Mucosa of stomach (tissue), 1 donor: ENCODE results near the gene MAGI3.

Source experiments
- H3K27me3 ChIP-seq: one replicate; pipeline ENCODE4 v1.7.0; 2013; ENCODE audit warnings: mild to moderate bottlenecking, low read length; ENCODE audit not compliant: control insufficient read depth, insufficient read depth
- H3K36me3 ChIP-seq: one replicate; pipeline ENCODE4 v1.7.0; 2013; ENCODE audit warnings: low read length; ENCODE audit not compliant: control insufficient read depth, insufficient read depth
- H3K4me1 ChIP-seq: one replicate; pipeline ENCODE4 v1.7.0; 2013; ENCODE audit warnings: mild to moderate bottlenecking, low read length; ENCODE audit not compliant: control insufficient read depth, insufficient read depth
- H3K4me3 ChIP-seq: one replicate; pipeline ENCODE4 v1.7.0; 2013; ENCODE audit warnings: low read length
- H3K9ac ChIP-seq: one replicate; pipeline ENCODE4 v1.7.0; 2013; ENCODE audit warnings: mild to moderate bottlenecking, low read length, moderate library complexity
- H3K9me3 ChIP-seq: one replicate; pipeline ENCODE4 v1.7.0; 2013; ENCODE audit warnings: mild to moderate bottlenecking, low read length, moderate library complexity; ENCODE audit not compliant: control insufficient read depth
- donor health status: Pancreatic carcinoma.

The MAGI3 gene

DNA sequence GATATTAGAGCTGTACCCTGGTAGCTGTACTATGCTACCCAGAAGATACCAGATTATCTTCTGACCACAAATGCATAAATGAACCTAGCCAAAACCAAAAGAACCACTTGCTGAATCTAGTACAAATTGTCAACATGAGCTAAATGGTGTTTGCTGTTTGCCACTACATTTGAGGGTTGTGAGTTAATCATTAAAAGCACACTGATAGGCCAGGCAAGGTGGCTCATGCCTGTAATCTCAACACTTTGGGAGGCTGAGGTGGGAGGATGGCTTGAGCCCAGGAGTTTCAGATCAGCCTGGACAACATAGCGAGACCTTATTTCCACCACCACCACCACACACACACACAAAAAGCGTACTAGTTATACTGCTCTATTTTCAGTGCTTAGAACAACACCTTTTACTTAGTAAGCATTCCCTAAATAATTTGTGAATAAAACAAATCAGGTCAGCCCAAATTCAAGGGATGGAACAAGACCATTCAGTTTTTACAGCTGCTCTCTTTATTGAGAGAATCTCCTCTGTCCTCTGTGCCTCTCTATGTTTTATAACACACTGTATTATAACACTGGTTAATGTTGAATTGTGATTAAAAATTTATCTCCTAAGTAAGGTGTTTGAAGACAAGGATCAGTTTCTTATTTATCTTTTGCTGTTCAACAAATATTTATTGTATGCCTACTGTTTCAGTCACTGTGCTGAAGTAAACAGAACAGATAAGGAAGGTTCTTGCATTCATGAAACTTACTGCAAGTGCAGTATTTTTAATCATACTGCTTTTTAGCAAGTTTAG is 44.0 kb downstream of the MAGI3 start:
- H3K27me3 ChIP-seq = no peaks in the 10 kb centered on the region
- H3K4me1 ChIP-seq = peaks cover 30% of the 10 kb centered on the region

DNA sequence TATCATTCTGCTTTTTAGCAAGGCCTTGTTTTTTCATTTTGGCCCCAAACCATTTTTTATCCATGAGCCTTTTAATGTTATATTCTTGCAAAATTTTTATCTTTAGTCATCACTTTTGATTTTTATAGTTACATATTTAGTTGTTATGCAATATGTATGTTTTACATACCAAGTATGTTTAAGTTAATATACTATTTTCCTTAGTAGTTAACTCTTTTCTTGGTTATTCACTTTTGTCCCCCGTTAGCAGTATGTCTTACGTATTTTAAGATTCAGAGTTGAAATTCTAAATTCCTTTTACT is 44.5 kb downstream of the MAGI3 start:
- Histone ChIP-seq H3K9ac (no peak overlapping the region), H3K4me1 (peaks cover 28% of the 10 kb centered on the region), H3K36me3 (no peaks in the 10 kb centered on the region), H3K9me3 (no peaks in the 10 kb centered on the region), H3K4me3 (no peak overlapping the region), H3K27me3 (no peaks in the 10 kb centered on the region)

More for the DNA sequence above, 44.0 kb downstream of the MAGI3 start:
- H3K9me3 ChIP-seq = no peaks in the 10 kb centered on the region
- H3K9ac ChIP-seq = no peak overlapping the region
- no peak overlapping the region for H3K4me3 ChIP-seq
- H3K36me3 ChIP-seq = no peaks in the 10 kb centered on the region

DNA sequence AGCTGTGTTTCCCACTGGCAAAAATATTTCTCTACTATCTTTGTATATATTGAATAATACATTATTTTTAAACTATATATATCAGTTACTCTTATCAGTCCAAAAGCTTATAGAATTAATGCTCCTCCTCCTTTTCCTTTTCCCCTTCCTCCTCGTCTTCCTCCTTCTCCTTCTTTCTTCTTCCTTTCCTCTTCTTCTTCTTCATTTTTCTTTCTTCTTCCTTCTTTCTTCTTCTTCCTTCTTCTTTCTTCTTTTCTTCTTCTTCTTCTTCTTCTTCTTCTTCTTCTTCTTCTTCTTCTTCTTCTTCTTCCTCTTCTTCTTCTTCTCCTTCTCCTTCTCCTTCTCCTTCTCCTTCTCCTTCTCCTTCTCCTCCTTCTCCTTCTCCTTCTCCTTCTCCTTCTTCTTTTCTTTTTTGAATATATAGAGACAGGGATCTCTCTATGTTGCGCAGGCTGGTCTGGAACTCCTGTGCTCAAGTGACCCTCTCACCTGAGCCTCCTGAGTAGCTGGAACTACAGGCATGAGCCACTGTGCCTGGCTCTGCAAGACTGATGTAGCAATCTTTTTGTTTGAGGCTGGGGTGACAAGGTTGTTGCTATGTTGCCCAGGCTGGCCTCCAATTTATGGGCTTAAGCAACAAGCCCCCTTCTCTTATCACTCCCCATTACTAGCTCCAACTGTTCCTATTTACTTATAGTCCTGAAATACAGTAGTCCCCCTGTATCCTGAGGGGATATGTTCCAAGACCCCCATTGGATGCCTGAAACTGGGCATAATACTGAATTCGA is 47.4 kb downstream of the MAGI3 start:
- no peaks in the 10 kb centered on the region for H3K36me3 ChIP-seq
- peaks cover 17% of the 10 kb centered on the region for H3K4me1 ChIP-seq
- H3K4me3 ChIP-seq = no peak overlapping the region
- no peaks in the 10 kb centered on the region for H3K9me3 ChIP-seq
- no peak overlapping the region for H3K9ac ChIP-seq
- H3K27me3 ChIP-seq = no peaks in the 10 kb centered on the region

DNA sequence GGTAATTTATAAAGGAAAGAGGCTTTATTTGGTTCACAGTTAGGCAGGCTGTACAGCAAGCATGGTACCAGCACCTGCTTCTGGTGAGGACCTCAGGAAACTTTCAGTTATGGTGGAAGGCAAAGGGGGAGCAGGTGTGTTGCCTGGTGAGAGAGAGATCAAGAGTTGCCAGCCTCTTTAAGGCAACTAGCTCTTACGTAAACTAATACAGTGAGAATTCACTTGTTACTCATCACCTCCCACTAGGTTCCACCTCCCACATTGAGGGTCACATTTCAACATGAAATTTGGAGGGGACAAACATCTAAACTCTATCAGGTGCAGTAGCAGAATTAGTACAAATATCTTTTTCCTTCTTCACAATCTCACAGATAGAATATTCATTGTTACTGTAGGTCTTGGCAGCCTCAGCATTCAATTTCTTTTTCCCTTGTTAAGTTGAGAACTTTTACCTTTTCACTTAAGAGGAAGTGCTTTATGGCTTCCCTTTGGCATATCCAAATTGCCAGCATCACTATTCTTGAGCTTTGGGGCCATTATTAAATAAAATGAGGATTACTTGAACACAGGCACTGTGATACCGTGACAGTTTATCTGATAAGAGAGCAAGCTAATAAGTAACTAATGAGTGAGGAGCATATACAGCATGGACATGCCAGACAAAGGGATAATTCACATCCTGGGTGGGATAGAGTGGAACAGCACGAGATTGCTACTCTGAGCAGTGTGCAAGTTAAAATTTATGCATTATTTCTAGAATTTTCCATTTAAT is 48.4 kb downstream of the MAGI3 start:
- no peak overlapping the region for H3K4me3 ChIP-seq
- no peak overlapping the region for H3K9ac ChIP-seq
- H3K36me3 ChIP-seq = no peaks in the 10 kb centered on the region
- H3K27me3 ChIP-seq = no peaks in the 10 kb centered on the region
- H3K9me3 ChIP-seq = no peaks in the 10 kb centered on the region
- peaks cover 12% of the 10 kb centered on the region for H3K4me1 ChIP-seq

DNA sequence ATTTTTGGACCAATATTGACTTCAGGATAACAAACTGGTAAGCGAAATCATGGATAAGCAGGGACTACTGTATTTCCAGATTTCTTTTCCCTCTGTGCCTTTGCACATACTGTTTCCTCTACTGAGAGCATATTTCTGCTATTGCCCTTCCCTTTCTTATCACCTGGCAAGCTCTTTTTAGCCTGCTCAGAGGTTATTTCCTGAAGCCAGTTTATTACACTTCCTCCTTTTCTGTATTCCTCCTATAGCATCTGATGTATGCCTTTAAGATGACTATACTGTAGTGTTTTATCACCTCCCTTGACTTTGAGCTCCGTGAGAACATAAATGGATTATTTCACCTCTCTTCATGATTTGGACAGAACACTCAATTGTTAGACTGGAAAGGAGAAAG is 49.0 kb downstream of the MAGI3 start:
- Histone ChIP-seq H3K9ac (no peak overlapping the region), H3K9me3 (no peaks in the 10 kb centered on the region), H3K36me3 (no peaks in the 10 kb centered on the region), H3K27me3 (no peaks in the 10 kb centered on the region), H3K4me1 (peaks cover 12% of the 10 kb centered on the region), H3K4me3 (no peak overlapping the region)

DNA sequence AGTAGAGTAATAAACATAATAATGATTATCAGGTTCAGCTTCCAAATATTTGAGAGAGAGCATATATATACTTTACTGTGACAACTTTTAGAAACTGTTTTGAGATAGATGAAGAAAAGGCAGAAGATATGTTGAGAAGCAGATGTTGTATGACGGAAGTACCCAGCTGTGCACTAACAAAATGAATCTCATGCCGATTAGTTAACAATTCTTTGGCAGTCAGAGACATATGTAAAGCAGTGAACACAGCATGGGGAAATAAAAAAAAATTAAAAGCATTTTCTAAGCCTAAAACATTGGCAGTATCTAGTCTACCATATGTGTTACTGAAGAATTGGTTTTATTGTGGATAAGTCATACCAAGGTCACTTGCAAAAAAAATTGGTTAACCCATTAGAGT is 51.8 kb downstream of the MAGI3 start:
- H3K4me1 ChIP-seq = peaks cover 12% of the 10 kb centered on the region
- no peak overlapping the region for H3K9ac ChIP-seq
- H3K36me3 ChIP-seq = no peaks in the 10 kb centered on the region
- H3K4me3 ChIP-seq = no peak overlapping the region
- no peaks in the 10 kb centered on the region for H3K9me3 ChIP-seq
- no peaks in the 10 kb centered on the region for H3K27me3 ChIP-seq

DNA sequence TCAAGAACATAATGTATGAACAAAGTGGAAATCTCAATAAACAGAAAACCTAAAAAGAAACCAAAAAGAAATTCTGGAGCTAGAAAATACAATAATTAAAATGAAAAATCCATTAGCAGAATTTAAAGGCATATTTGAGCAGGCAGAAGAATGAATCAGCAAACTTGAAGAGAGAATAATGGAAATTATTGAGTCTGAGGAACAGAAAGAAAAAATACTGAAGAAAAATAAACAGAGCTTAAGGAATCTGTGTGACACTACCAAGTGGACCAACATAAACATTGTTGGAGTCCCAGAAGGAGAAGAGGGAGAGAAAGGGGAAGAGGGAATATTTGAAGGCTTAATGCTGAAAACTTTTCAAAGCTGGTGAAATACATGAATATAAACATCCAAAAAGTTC is 54.5 kb downstream of the MAGI3 start:
- no peaks in the 10 kb centered on the region for H3K9me3 ChIP-seq
- no peaks in the 10 kb centered on the region for H3K4me1 ChIP-seq
- no peaks in the 10 kb centered on the region for H3K36me3 ChIP-seq
- H3K27me3 ChIP-seq = no peaks in the 10 kb centered on the region
- H3K9ac ChIP-seq = no peak overlapping the region
- no peak overlapping the region for H3K4me3 ChIP-seq

DNA sequence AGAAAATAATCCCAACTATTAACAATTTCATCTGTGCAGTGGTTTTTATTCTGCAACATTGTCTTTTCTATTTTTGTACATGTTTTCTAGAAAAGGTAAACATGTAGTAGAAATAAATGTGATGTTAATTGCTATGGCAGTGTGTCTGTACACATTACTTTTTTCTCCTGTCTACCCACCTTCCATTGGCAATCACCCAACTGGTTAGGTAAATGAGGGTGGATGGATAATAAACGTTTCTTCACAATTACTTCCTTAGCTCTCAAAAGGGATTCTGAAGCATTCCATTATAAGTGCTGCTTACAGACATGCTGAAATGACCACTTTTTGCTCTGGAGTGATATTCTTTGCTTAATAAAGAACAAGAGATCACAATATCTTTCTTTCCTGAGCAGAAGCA is 61.4 kb downstream of the MAGI3 start:
- peaks cover 18% of the 10 kb centered on the region for H3K4me1 ChIP-seq
- no peak overlapping the region for H3K9ac ChIP-seq
- no peaks in the 10 kb centered on the region for H3K36me3 ChIP-seq
- H3K27me3 ChIP-seq = no peaks in the 10 kb centered on the region
- H3K9me3 ChIP-seq = no peaks in the 10 kb centered on the region
- H3K4me3 ChIP-seq = no peak overlapping the region

DNA sequence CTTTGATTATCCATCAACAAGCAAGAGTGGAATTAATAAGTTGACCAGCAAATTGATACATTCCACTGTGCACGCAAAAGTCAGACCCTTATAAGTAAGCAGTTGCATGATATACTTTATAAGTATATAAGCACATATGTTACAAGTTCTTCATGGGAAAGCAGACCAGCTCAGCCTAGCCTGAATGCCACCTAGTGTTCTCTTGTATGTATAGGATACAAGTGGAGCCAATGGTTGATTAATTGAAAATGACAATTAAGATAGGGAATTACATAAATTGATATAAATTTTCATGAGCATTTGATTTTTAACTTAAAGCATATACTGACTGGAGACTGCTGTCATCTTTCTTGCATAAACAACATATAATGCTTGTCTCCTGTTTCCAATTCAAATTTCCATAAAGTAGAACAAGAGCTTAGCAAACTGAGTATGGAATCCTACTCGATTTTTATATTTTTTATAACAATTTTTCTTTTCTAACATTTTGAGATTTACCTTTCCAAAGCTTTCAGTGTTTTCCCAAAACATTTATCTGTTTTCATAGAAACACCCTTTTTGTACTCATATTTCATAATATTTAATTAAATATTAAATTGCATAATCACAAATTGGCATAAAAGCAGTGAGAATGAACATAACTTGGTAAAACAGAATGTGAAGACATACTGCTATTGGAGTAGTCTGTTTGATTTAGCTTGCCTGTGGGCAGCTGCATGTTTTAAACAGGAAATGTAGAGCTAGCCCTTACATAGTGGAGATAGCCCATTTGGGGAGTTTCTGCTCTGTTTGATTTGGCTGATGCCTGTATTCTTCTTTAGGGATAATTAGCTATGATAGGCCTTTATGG is 62.8 kb downstream of the MAGI3 start:
- H3K27me3 ChIP-seq = no peaks in the 10 kb centered on the region
- H3K4me1 ChIP-seq = peaks cover 26% of the 10 kb centered on the region

DNA sequence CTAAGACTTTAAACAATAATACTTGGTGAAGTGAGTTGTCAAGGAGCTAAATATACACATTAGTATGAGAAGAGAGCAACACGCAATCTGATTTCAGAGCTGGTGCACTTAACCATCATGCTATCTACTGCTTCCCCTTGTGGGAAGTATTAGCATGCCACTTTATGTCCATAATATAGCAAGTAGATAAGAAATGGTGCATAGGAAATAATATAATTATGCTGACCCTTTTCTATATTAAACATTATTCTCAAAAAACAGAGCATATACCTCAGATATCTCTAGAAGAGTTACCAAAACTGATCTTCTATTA is 63.4 kb downstream of the MAGI3 start:
- H3K4me1 ChIP-seq = peaks cover 26% of the 10 kb centered on the region
- H3K36me3 ChIP-seq = no peaks in the 10 kb centered on the region

More for the DNA sequence above, 62.8 kb downstream of the MAGI3 start:
- Histone ChIP-seq H3K9me3 (no peaks in the 10 kb centered on the region), H3K36me3 (no peaks in the 10 kb centered on the region), H3K9ac (no peak overlapping the region), H3K4me3 (no peak overlapping the region)

DNA sequence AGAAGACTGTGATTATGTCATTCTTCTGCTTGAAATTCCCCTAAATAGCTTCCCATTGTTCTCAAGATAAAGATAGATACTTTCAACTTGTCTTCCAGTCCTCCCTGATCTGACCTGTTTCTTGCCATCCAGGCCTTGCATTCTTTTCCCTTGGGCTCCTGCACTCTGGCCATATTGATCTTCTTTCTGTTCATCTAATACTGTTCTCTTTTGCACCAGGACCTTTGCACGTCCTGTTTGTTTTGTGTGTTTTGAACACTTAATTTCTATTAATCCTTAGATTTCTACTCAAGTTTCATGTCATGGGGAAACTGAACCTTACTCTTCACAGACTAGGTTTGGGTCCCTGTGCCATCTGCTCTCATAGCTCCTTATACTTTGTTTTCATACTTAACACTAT is 65.1 kb downstream of the MAGI3 start:
- no peak overlapping the region for H3K4me3 ChIP-seq
- H3K4me1 ChIP-seq = peaks cover 26% of the 10 kb centered on the region
- no peak overlapping the region for H3K9ac ChIP-seq
- H3K36me3 ChIP-seq = no peaks in the 10 kb centered on the region
- H3K27me3 ChIP-seq = no peaks in the 10 kb centered on the region
- no peaks in the 10 kb centered on the region for H3K9me3 ChIP-seq

More for the DNA sequence above, 63.4 kb downstream of the MAGI3 start:
- no peak overlapping the region for H3K4me3 ChIP-seq
- H3K9ac ChIP-seq = no peak overlapping the region
- no peaks in the 10 kb centered on the region for H3K9me3 ChIP-seq
- no peaks in the 10 kb centered on the region for H3K27me3 ChIP-seq
